WTC11 (cell line): ENCODE results near the gene P2RX4. TPM values are rescaled to one million over a fixed set of nuclear protein-coding genes. Genes with fewer than 3 reads are reported as not detected.

ENCODE experiments used
- ATAC-seq: fragments of 200-7000 bp; cut with Tn5 transposase; 2 replicates; pipeline ENCODE4 v1.10.0; 2021; ENCODE audit warnings: mild to moderate bottlenecking, moderate library complexity
- CTCF ChIA-PET: fragments of 300-600 bp; sonication (Branson Sonifier 250); formaldehyde crosslinking; loops from one replicate; lab custom pipeline; 2021; ENCODE audit warnings: antibody characterized with exemption; lab: Charles Lee
- POLR2A ChIA-PET: fragments of 350-600 bp; sonication (Branson Sonifier 250); formaldehyde crosslinking; loops from one replicate; lab custom pipeline; 2021; ENCODE audit warnings: antibody characterized with exemption; lab: Charles Lee
- DNase-seq: peaks from one replicate; pipeline ENCODE4 v3.0.0; 2021; ENCODE audit warnings: low spot score
- H3K27ac Mint-ChIP-seq: 2 replicates; pipeline ENCODE4 v1.8.0; 2021; ENCODE audit warnings: mixed read lengths
- H3K27me3 Mint-ChIP-seq: 2 replicates; pipeline ENCODE4 v1.8.0; 2021; ENCODE audit warnings: low read depth, mild to moderate bottlenecking, moderate library complexity, mixed read lengths
- H3K36me3 Mint-ChIP-seq: 2 replicates; pipeline ENCODE4 v1.8.0; 2021; ENCODE audit warnings: mixed read lengths
- H3K4me1 Mint-ChIP-seq: 2 replicates; pipeline ENCODE4 v1.8.0; 2022; ENCODE audit warnings: mixed read lengths
- H3K4me3 Mint-ChIP-seq: 2 replicates; pipeline ENCODE4 v1.8.0; 2021; ENCODE audit warnings: mild to moderate bottlenecking, moderate library complexity, mixed read lengths
- H3K9me3 Mint-ChIP-seq: 2 replicates; pipeline ENCODE4 v1.8.0; 2021; ENCODE audit warnings: mixed read lengths
- CBFB ChIP-seq: sonication (generic); formaldehyde crosslinking; IDR thresholded peaks from 2 replicates; pipeline ENCODE4 v1.8.1; 2022; ENCODE audit warnings: mild to moderate bottlenecking, low read depth, missing genetic modification reagents
- EMX1 ChIP-seq: fragments of 250-450 bp; sonication (Bioruptor Pico); IDR thresholded peaks from 2 replicates; pipeline ENCODE4 v1.8.0; 2021; ENCODE audit warnings: mild to moderate bottlenecking
- ESRRA ChIP-seq: sonication (generic); formaldehyde crosslinking; IDR thresholded peaks from 2 replicates; pipeline ENCODE4 v1.8.1; 2022; ENCODE audit warnings: mild to moderate bottlenecking, missing genetic modification reagents, borderline replicate concordance
- FOXJ3 ChIP-seq: sonication (generic); formaldehyde crosslinking; IDR thresholded peaks from 2 replicates; pipeline ENCODE4 v1.9.0; 2021; ENCODE audit warnings: missing genetic modification reagents, mild to moderate bottlenecking, borderline replicate concordance
- JUN ChIP-seq: sonication (generic); formaldehyde crosslinking; IDR thresholded peaks from 2 replicates; pipeline ENCODE4 v1.8.0; 2023; ENCODE audit warnings: mild to moderate bottlenecking, missing genetic modification reagents
- MYBL2 ChIP-seq: sonication (generic); formaldehyde crosslinking; IDR thresholded peaks from 2 replicates; pipeline ENCODE4 v1.8.1; 2023; ENCODE audit warnings: mild to moderate bottlenecking, moderate library complexity, missing genetic modification reagents
- NR3C1 ChIP-seq: sonication (generic); formaldehyde crosslinking; conservative IDR thresholded peaks from 2 replicates; pipeline ENCODE4 v1.8.1; 2023; ENCODE audit warnings: low read depth, mild to moderate bottlenecking, missing genetic modification reagents
- SP1 ChIP-seq: sonication (generic); formaldehyde crosslinking; conservative IDR thresholded peaks from 2 replicates; pipeline ENCODE4 v1.8.1; 2022; ENCODE audit warnings: missing genetic modification reagents
- TCF7 ChIP-seq: sonication (generic); formaldehyde crosslinking; IDR thresholded peaks from 2 replicates; pipeline ENCODE4 v1.8.0; 2022; ENCODE audit warnings: mild to moderate bottlenecking, low read depth, missing genetic modification reagents, moderate library complexity
- TP53 ChIP-seq: sonication (generic); formaldehyde crosslinking; IDR thresholded peaks from 2 replicates; pipeline ENCODE4 v1.8.1; 2023; ENCODE audit warnings: mild to moderate bottlenecking, missing genetic modification reagents
- ZNF121 ChIP-seq: sonication (generic); formaldehyde crosslinking; IDR thresholded peaks from 2 replicates; pipeline ENCODE4 v1.8.0; 2023; ENCODE audit warnings: missing genetic modification reagents
- total RNA-seq: library from RNA; stranded (reverse); gene quantifications from 3 replicates; pipeline ENCODE4 v1.2.3, GENCODE V29; 2021
- TF ChIP-seq, protein P1 (sequence below): sonication (generic); formaldehyde crosslinking; IDR thresholded peaks from 2 replicates; pipeline ENCODE4 v1.8.1; 2022; ENCODE audit warnings: missing genetic modification reagents, borderline replicate concordance
- TF ChIP-seq, protein P2 (sequence below): fragments of 250-450 bp; sonication (Bioruptor Pico); IDR thresholded peaks from 2 replicates; pipeline ENCODE4 v1.8.0; 2021; ENCODE audit warnings: mild to moderate bottlenecking
- TF ChIP-seq, protein P3 (sequence below): sonication (generic); formaldehyde crosslinking; IDR thresholded peaks from 2 replicates; pipeline ENCODE4 v1.8.0; 2022; ENCODE audit warnings: missing genetic modification reagents
- TF ChIP-seq, protein P4 (sequence below): sonication (generic); formaldehyde crosslinking; IDR thresholded peaks from 2 replicates; pipeline ENCODE4 v1.8.1; 2023; ENCODE audit warnings: mild to moderate bottlenecking, missing genetic modification reagents

P2RX4 gene
- total RNA-seq, 1 experiment from 2014 or later = 13.9 TPM

DNA sequence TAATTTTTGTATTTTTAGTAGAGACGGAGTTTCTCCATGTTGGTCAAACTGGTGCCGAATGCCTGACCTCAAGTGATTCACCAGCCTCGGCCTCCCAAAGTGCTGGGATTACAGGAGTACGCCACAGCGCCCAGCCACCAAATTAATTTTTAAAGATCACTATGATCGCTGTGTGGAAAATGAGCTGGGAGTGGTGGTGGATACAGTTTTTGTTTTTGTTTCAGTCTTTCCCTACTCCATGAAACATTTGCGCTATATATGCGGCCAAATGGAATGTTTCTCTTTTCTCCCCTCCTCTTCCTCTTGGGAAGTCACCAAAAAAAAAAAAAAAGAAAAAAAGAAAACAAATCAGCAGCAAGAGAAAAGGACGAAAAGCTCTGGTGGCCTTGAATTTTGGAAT, 20.8 kb upstream of the P2RX4 start (continued):
- TF ChIP-seq, protein P1, sequence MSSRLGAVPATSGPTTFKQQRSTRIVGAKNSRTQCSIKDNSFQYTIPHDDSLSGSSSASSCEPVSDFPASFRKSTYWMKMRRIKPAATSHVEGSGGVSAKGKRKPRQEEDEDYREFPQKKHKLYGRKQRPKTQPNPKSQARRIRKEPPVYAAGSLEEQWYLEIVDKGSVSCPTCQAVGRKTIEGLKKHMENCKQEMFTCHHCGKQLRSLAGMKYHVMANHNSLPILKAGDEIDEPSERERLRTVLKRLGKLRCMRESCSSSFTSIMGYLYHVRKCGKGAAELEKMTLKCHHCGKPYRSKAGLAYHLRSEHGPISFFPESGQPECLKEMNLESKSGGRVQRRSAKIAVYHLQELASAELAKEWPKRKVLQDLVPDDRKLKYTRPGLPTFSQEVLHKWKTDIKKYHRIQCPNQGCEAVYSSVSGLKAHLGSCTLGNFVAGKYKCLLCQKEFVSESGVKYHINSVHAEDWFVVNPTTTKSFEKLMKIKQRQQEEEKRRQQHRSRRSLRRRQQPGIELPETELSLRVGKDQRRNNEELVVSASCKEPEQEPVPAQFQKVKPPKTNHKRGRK (CRISPR knock-in tag) = no peak
- no peak for TF ChIP-seq CBFB (CRISPR knock-in tag)
- TF ChIP-seq, protein P2, sequence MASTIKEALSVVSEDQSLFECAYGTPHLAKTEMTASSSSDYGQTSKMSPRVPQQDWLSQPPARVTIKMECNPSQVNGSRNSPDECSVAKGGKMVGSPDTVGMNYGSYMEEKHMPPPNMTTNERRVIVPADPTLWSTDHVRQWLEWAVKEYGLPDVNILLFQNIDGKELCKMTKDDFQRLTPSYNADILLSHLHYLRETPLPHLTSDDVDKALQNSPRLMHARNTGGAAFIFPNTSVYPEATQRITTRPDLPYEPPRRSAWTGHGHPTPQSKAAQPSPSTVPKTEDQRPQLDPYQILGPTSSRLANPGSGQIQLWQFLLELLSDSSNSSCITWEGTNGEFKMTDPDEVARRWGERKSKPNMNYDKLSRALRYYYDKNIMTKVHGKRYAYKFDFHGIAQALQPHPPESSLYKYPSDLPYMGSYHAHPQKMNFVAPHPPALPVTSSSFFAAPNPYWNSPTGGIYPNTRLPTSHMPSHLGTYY = no peak
- TF ChIP-seq ESRRA (CRISPR knock-in tag) = no peak
- TF ChIP-seq, protein P3, sequence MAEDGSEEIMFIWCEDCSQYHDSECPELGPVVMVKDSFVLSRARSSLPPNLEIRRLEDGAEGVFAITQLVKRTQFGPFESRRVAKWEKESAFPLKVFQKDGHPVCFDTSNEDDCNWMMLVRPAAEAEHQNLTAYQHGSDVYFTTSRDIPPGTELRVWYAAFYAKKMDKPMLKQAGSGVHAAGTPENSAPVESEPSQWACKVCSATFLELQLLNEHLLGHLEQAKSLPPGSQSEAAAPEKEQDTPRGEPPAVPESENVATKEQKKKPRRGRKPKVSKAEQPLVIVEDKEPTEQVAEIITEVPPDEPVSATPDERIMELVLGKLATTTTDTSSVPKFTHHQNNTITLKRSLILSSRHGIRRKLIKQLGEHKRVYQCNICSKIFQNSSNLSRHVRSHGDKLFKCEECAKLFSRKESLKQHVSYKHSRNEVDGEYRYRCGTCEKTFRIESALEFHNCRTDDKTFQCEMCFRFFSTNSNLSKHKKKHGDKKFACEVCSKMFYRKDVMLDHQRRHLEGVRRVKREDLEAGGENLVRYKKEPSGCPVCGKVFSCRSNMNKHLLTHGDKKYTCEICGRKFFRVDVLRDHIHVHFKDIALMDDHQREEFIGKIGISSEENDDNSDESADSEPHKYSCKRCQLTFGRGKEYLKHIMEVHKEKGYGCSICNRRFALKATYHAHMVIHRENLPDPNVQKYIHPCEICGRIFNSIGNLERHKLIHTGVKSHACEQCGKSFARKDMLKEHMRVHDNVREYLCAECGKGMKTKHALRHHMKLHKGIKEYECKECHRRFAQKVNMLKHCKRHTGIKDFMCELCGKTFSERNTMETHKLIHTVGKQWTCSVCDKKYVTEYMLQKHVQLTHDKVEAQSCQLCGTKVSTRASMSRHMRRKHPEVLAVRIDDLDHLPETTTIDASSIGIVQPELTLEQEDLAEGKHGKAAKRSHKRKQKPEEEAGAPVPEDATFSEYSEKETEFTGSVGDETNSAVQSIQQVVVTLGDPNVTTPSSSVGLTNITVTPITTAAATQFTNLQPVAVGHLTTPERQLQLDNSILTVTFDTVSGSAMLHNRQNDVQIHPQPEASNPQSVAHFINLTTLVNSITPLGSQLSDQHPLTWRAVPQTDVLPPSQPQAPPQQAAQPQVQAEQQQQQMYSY (CRISPR knock-in tag) = no peak
- no peak for TF ChIP-seq MYBL2
- no peak for TF ChIP-seq NR3C1
- TF ChIP-seq, all 79 proteins: peak for 0

DNA sequence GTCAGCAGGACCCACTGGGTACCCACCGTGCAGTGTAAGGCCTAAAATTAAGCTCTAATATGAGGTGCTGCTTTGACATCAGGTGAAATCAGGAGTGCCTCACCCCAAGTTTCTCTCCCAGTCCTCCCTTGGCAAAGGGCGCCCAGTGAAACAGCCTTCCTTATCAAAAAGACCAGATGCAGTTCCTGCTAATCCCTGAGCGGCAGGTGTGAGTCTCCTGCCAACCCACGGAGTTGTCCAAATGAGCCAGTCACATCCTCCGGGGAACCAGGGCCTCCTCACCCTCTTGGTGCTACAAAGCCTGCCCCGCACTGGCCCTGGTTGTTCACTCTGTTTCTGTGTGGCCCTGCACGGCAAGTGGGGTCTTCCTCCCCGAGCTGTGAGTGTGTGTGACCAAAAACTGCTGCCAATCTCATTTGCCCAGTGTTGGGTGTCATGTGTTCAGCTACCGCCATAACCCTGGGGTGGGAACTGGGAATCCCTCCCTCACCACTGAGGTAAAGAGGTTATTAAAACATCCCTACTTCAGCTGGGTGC, 20.2 kb upstream of the P2RX4 start:
- H3K27ac Mint-ChIP-seq = no peak overlapping the region
- no peaks in the 10 kb centered on the region for H3K9me3 Mint-ChIP-seq
- H3K4me1 Mint-ChIP-seq = no peaks in the 10 kb centered on the region
- H3K27me3 Mint-ChIP-seq = no peaks in the 10 kb centered on the region
- ChIA-PET POLR2A (no interaction called here), CTCF (interaction anchor here (1.8 kb wide), 1 partner anchor 184 kb away, joined by 6 read pairs; no protein-coding TSS in a partner anchor)
- no peak overlapping the region for H3K4me3 Mint-ChIP-seq
- TF ChIP-seq ZNF121 (CRISPR knock-in tag) = no peak
- no peak for TF ChIP-seq JUN (CRISPR knock-in tag)
- TF ChIP-seq TCF7 (CRISPR knock-in tag) = no peak
- no peak for TF ChIP-seq SP1 (CRISPR knock-in tag)
- no peak for TF ChIP-seq EMX1
- TF ChIP-seq, protein P4, sequence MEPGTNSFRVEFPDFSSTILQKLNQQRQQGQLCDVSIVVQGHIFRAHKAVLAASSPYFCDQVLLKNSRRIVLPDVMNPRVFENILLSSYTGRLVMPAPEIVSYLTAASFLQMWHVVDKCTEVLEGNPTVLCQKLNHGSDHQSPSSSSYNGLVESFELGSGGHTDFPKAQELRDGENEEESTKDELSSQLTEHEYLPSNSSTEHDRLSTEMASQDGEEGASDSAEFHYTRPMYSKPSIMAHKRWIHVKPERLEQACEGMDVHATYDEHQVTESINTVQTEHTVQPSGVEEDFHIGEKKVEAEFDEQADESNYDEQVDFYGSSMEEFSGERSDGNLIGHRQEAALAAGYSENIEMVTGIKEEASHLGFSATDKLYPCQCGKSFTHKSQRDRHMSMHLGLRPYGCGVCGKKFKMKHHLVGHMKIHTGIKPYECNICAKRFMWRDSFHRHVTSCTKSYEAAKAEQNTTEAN (CRISPR knock-in tag) = no peak
- no peak for TF ChIP-seq FOXJ3 (CRISPR knock-in tag)
- no peak for TF ChIP-seq TP53 (CRISPR knock-in tag)
- TF ChIP-seq, protein P1 (CRISPR knock-in tag) = no peak
- peak; percentile 38 for ATAC-seq
- no peak for DNase-seq
- no peaks in the 10 kb centered on the region for H3K36me3 Mint-ChIP-seq
